Sigmoid colon (tissue), 7 donors: ENCODE measurements around the gene FGF5. TPM values are rescaled to one million over a fixed set of nuclear protein-coding genes. Genes with fewer than 3 reads are reported as not detected.

Experiments used
- DNase-seq: peaks from one replicate; pipeline ENCODE4 v3.0.0-alpha.2; 2019
- H3K27ac ChIP-seq, 4 donors: fragments of 200-600 bp; sonication (generic); one replicate each; pipeline ENCODE4 v1.5.1; 2016 to 2019; ENCODE audit warnings: mild to moderate bottlenecking in 1 of 4
- H3K27me3 ChIP-seq, 3 donors: fragments of 200-600 bp; sonication (generic); one replicate each; pipeline ENCODE4 v1.5.1; 2019; ENCODE audit warnings: mild to moderate bottlenecking in 1 of 3
- H3K36me3 ChIP-seq, 4 donors: fragments of 200-600 bp; sonication (generic); one replicate each; pipeline ENCODE4 v1.5.1; 2016 to 2019
- H3K4me1 ChIP-seq, 4 donors: fragments of 200-600 bp; sonication (generic); one replicate each; pipeline ENCODE4 v1.5.1; 2017 to 2019
- H3K4me3 ChIP-seq, 4 donors: fragments of 200-600 bp; sonication (generic); one replicate each; pipeline ENCODE4 v1.5.1; 2017 to 2019; ENCODE audit warnings: mild to moderate bottlenecking in 2 of 4, moderate library complexity in 1 of 4
- H3K9me3 ChIP-seq, 4 donors: fragments of 200-600 bp in 3 of 4; sonication (generic) in 3 of 4; one replicate each; pipeline versions ENCODE4 v1.5.1 to v1.6.1; 2013 to 2019
- EP300 ChIP-seq, 4 donors: sonication (generic); formaldehyde crosslinking; IDR thresholded peaks; one replicate each; pipeline ENCODE4 v1.6.1; 2017; ENCODE audit warnings: antibody characterized with exemption in 4 of 4
- POLR2A ChIP-seq, 2 donors: fragments of 450-650 bp; IDR thresholded peaks; one replicate each; pipeline ENCODE4 v1.6.1; 2016; ENCODE audit warnings: antibody characterized with exemption in 2 of 2, mild to moderate bottlenecking in 2 of 2, moderate library complexity in 2 of 2
- POLR2AphosphoS5 ChIP-seq, 4 donors: sonication (generic); formaldehyde crosslinking; IDR thresholded peaks; one replicate each; pipeline ENCODE4 v1.6.1; 2017; ENCODE audit warnings: antibody characterized with exemption in 4 of 4
- WGBS, 2 donors: extraction: QIAGEN DNeasy Blood & Tissue Kit; methylation state at CpG; one replicate each; pipeline ENCODE4 v1.1.7; 2013; 5-methylcytosine and 5-hydroxymethylcytosine counted together
- intact Hi-C: fragments of 100-400 bp; cut with DNase I; formaldehyde crosslinking; loops from one replicate; pipeline ENCODE4 v1.15.1; 2023
- polyA plus RNA-seq, 3 donors: library from polyadenylated mRNA; stranded (reverse); fragments of 200-250 nt; gene quantifications; one replicate each; pipeline ENCODE4 v1.2.3, GENCODE V29; 2013
- total RNA-seq, 4 donors: library from RNA; depleted of rRNA; stranded (reverse); fragments of >200 nt; gene quantifications; one replicate each; pipeline ENCODE4 v1.1.0, GENCODE V29; 2016
- TF ChIP-seq, protein P1 (sequence below), 4 experiments: fragments of 450-650 bp in 3 of 4; fragments of 200-600 bp in 1 of 4; IDR thresholded peaks; one replicate each; pipeline ENCODE4 v1.5.1; 2016 to 2019; ENCODE audit warnings: antibody characterized with exemption in 4 of 4, mild to moderate bottlenecking in 3 of 4, moderate library complexity in 2 of 4
- donor health status: healthy with polysubstance abuse.
- donor health status: Bipolar disorder and iron deficiency.
- donor health status: healthy.

FGF5 gene
- total and polyA plus RNA-seq, 7 donors: 0.03 to 6.2 (median 1.1) TPM; not detected in 2

DNA sequence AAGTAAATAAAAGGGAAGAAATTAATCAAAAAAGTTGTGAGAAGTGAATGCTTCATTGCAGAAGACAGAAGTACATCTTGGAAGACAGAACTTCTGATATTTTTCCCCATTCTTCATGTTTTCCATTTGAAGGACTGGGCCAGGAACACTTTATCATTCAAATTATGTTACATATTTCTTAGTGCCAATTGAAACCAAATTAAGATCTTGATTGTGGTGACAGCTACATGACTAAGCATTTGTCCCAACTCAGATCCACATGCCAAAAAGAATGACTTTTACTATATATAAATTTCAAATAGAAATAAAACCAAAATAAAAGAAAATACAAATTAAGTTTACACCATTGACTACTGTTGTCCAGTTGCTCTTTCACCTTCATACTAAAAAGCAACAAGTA, 14.0 kb upstream of the FGF5 start:
- no peak for DNase-seq
- intact Hi-C loops: no loop called here
- no peaks in the 10 kb centered on the region for H3K36me3 ChIP-seq
- H3K27ac ChIP-seq: no peak overlapping the region
- H3K4me3 ChIP-seq: no peak overlapping the region
- no peaks in the 10 kb centered on the region for H3K4me1 ChIP-seq
- no peaks in the 10 kb centered on the region for H3K27me3 ChIP-seq
- H3K9me3 ChIP-seq: no peaks in the 10 kb centered on the region
- no peak for TF ChIP-seq POLR2A (IDR thresholded peaks at IDR 0.05)
- TF ChIP-seq, protein P1, sequence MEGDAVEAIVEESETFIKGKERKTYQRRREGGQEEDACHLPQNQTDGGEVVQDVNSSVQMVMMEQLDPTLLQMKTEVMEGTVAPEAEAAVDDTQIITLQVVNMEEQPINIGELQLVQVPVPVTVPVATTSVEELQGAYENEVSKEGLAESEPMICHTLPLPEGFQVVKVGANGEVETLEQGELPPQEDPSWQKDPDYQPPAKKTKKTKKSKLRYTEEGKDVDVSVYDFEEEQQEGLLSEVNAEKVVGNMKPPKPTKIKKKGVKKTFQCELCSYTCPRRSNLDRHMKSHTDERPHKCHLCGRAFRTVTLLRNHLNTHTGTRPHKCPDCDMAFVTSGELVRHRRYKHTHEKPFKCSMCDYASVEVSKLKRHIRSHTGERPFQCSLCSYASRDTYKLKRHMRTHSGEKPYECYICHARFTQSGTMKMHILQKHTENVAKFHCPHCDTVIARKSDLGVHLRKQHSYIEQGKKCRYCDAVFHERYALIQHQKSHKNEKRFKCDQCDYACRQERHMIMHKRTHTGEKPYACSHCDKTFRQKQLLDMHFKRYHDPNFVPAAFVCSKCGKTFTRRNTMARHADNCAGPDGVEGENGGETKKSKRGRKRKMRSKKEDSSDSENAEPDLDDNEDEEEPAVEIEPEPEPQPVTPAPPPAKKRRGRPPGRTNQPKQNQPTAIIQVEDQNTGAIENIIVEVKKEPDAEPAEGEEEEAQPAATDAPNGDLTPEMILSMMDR (IDR thresholded peaks at IDR 0.05): no peak
- TF ChIP-seq POLR2AphosphoS5 (IDR thresholded peaks at IDR 0.05): no peak
- no peak for TF ChIP-seq EP300 (IDR thresholded peaks at IDR 0.05)

DNA sequence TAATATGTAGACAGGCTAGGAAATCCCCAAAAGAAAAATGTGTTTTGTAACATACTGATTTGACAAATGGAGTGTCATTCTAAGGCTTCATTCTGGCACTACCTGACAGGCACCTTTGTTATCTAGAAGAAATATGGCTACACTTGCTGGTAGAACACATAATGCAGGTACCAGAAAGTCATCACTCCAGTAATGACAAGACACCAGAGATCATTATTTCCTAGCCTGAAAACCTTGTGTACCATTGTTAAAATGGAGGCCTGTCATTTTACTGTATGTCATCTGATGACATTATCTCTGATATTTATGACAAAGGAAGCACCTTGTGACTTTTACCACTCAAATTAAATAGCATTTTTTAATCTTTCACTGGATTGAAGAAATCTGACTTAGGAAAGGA, 13.5 kb upstream of the FGF5 start:
- no peak overlapping the region for H3K27ac ChIP-seq
- no peak for DNase-seq
- no peak overlapping the region for H3K4me3 ChIP-seq
- no peaks in the 10 kb centered on the region for H3K9me3 ChIP-seq
- TF ChIP-seq POLR2AphosphoS5 (IDR thresholded peaks at IDR 0.05) (no peak), POLR2A (IDR thresholded peaks at IDR 0.05) (no peak), EP300 (IDR thresholded peaks at IDR 0.05) (no peak)
- TF ChIP-seq, protein P1 (IDR thresholded peaks at IDR 0.05): no peak
- intact Hi-C loops: no loop called here
- H3K4me1 ChIP-seq: no peaks in the 10 kb centered on the region
- H3K36me3 ChIP-seq: no peaks in the 10 kb centered on the region
- H3K27me3 ChIP-seq: no peaks in the 10 kb centered on the region

DNA sequence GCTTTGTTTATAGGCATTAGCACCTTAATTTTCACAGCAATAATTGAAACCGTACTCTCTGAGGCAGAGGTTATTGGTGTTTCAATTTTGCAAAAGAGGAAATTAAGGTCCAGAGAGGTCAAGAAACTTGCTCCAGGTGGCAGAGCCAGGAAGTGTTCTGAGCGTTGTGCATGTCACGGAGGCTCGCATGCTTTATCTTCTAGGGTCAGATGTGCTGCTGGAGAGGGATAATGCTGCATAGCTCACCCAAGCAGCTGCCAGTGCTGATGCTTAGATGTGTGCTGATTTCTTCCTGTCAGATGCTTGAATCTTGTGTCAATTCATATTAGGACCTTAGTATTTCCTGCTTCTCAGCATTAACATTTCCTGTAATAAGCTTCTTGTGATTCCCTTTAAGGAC, 13.0 kb upstream of the FGF5 start:
- WGBS, 2 donors: 65 to 76% methylated on average over 4 of the region's 4 CpGs
- no peak overlapping the region for H3K27ac ChIP-seq
- TF ChIP-seq POLR2A (IDR thresholded peaks at IDR 0.05) (no peak), EP300 (IDR thresholded peaks at IDR 0.05) (no peak), POLR2AphosphoS5 (IDR thresholded peaks at IDR 0.05) (no peak)
- TF ChIP-seq, protein P1 (IDR thresholded peaks at IDR 0.05): no peak
- no peak for DNase-seq
- H3K9me3 ChIP-seq: no peaks in the 10 kb centered on the region
- H3K27me3 ChIP-seq: no peaks in the 10 kb centered on the region
- H3K4me1 ChIP-seq: no peaks in the 10 kb centered on the region
- no peak overlapping the region for H3K4me3 ChIP-seq
- intact Hi-C loops: no loop called here
- no peaks in the 10 kb centered on the region for H3K36me3 ChIP-seq

DNA sequence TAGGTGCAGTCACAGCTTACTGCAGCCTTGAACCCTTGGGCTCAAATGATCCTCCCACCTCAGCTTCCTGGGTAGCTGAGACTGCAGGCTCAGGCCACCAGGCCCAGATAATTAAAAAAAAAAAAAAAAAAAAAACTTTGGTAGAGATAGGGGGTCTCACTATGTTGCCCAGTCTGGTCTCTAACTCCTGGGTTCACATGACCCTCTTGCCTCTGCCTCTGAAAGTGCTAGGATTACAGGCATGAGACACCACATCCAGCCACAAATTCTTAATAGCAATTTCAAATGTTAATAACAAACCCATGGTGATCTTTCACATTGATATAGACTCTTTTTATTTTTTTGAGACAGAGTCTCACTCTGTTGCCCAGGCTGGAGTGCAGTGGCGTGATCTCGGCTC, 12.3 kb upstream of the FGF5 start:
- WGBS, 2 donors: 92 to 94% methylated on average over 2 of the region's 2 CpGs
- intact Hi-C loops: no loop called here
- TF ChIP-seq, protein P1 (IDR thresholded peaks at IDR 0.05): no peak
- DNase-seq: no peak
- Histone ChIP-seq H3K4me1 (no peaks in the 10 kb centered on the region), H3K36me3 (no peaks in the 10 kb centered on the region), H3K27me3 (no peaks in the 10 kb centered on the region), H3K4me3 (no peak overlapping the region), H3K9me3 (no peaks in the 10 kb centered on the region), H3K27ac (no peak overlapping the region)

DNA sequence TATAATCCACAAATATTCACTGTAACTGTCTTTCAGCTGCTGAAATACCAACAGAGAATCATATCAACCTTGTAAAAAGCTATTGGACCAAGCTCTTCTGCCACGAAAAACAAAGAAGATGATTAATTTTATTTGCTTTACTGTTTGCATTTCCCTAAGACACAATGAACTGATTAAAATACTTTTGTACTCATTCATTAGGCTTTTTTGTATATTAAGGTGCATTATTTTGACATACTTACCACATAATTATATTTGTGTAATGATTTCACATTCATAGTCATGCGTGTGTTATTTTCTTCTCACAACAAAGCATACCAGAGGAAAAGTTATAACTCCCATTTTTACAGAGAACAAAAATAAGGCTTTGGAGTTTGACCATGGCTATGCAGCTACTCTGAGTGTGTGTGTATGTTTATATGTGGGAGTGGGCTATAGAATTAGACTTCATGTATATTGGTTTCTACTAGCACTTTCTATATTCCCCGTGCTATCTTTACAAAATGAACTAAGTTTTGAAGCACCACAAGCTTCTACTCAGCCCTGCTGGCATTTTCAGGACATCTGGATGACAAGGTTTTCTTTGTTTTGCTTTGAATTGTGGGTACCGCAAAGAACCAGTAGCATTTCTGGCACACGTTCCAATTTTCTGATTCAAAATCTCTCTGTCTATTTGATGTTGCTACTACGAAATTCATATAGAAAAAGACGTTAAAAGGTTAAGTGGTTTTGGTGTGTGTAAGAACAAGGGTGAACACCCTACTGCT, 11.0 kb upstream of the FGF5 start:
- Histone ChIP-seq H3K4me3 (no peak overlapping the region), H3K9me3 (no peaks in the 10 kb centered on the region), H3K36me3 (no peaks in the 10 kb centered on the region), H3K4me1 (no peaks in the 10 kb centered on the region), H3K27me3 (no peaks in the 10 kb centered on the region), H3K27ac (no peak overlapping the region)
- WGBS, 2 donors: 32 to 73% methylated on average over 7 of the region's 7 CpGs
- TF ChIP-seq POLR2A (IDR thresholded peaks at IDR 0.05): no peak
- TF ChIP-seq POLR2AphosphoS5 (IDR thresholded peaks at IDR 0.05): no peak
- DNase-seq: no peak
- intact Hi-C loops: no loop called here
